AG08395 (cell line): Measurements from ENCODE around the gene GRIK4.
A peak's percentile ranks its signal among the peaks of the same experiment; 100 is the strongest.
"Not testable (repeated sequence)": the region's sequence is repeated elsewhere in the genome, so short reads cannot be mapped to it uniquely, and the experiment has no call there.

Source experiments
- DNase-seq: peaks from one replicate; pipeline ENCODE4 v3.0.0; 2012; ENCODE audit warnings: mixed read lengths, low spot score

Gene GRIK4

GRCh38 chr11:120606211-120607010, 94.9 kb downstream of the GRIK4 start:
- no peak for DNase-seq

- no peak for DNase-seq
Measured at GRCh38 chr11:120608061-120608460, 96.5 kb downstream of the GRIK4 start.

- DNase-seq, result peak; percentile 60
Measured at GRCh38 chr11:120608760-120609211, 97.2 kb downstream of the GRIK4 start.

GRCh38 chr11:120610111-120610510, 98.6 kb downstream of the GRIK4 start:
- no peak for DNase-seq

- no peak for DNase-seq
Measured at GRCh38 chr11:120611581-120611980, 100.0 kb downstream of the GRIK4 start.

- no peak for DNase-seq
Measured at GRCh38 chr11:120612513-120613263, 101.1 kb downstream of the GRIK4 start.

GRCh38 chr11:120613264-120614226, 102.0 kb downstream of the GRIK4 start:
- no peak for DNase-seq

- no peak for DNase-seq
Measured at GRCh38 chr11:120615391-120615790, 103.8 kb downstream of the GRIK4 start.

- no peak for DNase-seq
Measured at GRCh38 chr11:120618399-120618798, 106.9 kb downstream of the GRIK4 start.

- no peak for DNase-seq
Measured at GRCh38 chr11:120622189-120622875, 110.8 kb downstream of the GRIK4 start.

- not testable (repeated sequence) for DNase-seq
Measured at GRCh38 chr11:120624992-120625391, 113.4 kb downstream of the GRIK4 start.

- no peak for DNase-seq
Measured at GRCh38 chr11:120625565-120625964, 114.0 kb downstream of the GRIK4 start.

GRCh38 chr11:120626791-120627190, 115.2 kb downstream of the GRIK4 start:
- DNase-seq, result no peak

- DNase-seq, result no peak
Measured at GRCh38 chr11:120627327-120628163, 116.0 kb downstream of the GRIK4 start.

- DNase-seq, result no peak
Measured at GRCh38 chr11:120629407-120630080, 118.0 kb downstream of the GRIK4 start.

GRCh38 chr11:120630122-120630521, 118.6 kb downstream of the GRIK4 start:
- no peak for DNase-seq

GRCh38 chr11:120632579-120632978, 121.0 kb downstream of the GRIK4 start:
- DNase-seq, result no peak

- DNase-seq, result no peak
Measured at GRCh38 chr11:120633616-120634393, 122.3 kb downstream of the GRIK4 start.

GRCh38 chr11:120634706-120635105, 123.2 kb downstream of the GRIK4 start:
- no peak for DNase-seq
